ENCODE measurements around the gene AKR1C2. TPM values are rescaled to one million over a fixed set of nuclear protein-coding genes. Genes with fewer than 3 reads are reported as not detected.

AKR1C2 gene
- total RNA-seq, 1 donor from 2014 or later, result 0.41 TPM

- Mint-ChIP-seq H3K27ac (ENCODE audit: unreplicated experiment) (no peak overlapping the region), H3K9me3 (ENCODE audit: unreplicated experiment) (no peaks in the 10 kb centered on the region), H3K27me3 (ENCODE audit: low read depth, unreplicated experiment) (peaks cover 10% of the 10 kb centered on the region), H3K4me3 (ENCODE audit: unreplicated experiment) (no peak overlapping the region), H3K4me1 (ENCODE audit: low read depth, unreplicated experiment) (no peaks in the 10 kb centered on the region), H3K36me3 (ENCODE audit: low read depth, unreplicated experiment) (no peaks in the 10 kb centered on the region)
- peak; percentile 1 for DNase-seq (ENCODE audit: low read depth)
- no peak overlapping the region for H2AFZ ChIP-seq (ENCODE audit: low read depth, low read length)
- H3K9me3 ChIP-seq (ENCODE audit: insufficient read depth, low read depth, low read length), result no peaks in the 10 kb centered on the region
- no peak overlapping the region for H3K27ac ChIP-seq (ENCODE audit: low read depth, low read length)
- H3K79me2 ChIP-seq (ENCODE audit: insufficient read depth, low read length), result no peaks in the 10 kb centered on the region
- no peak overlapping the region for H3K4me2 ChIP-seq (ENCODE audit: low read length)
- no peak overlapping the region for H3K9ac ChIP-seq (ENCODE audit: low read length)
- no peaks in the 10 kb centered on the region for H3K27me3 ChIP-seq (ENCODE audit: insufficient read depth, low read length)
- no peak overlapping the region for H3K4me3 ChIP-seq (ENCODE audit: insufficient read depth, low read depth, low read length)
- no peak for TF ChIP-seq EZH2 (IDR thresholded peaks at IDR 0.05; ENCODE audit: insufficient read depth, low read length)
- TF ChIP-seq CTCF (IDR thresholded peaks at IDR 0.05; ENCODE audit: insufficient read depth, low read depth, low read length), result no peak
- H3K36me3 ChIP-seq (ENCODE audit: insufficient read depth, low read length), result no peaks in the 10 kb centered on the region
- no peaks in the 10 kb centered on the region for H3K4me1 ChIP-seq (ENCODE audit: insufficient read depth, low read length)
- FAIRE-seq, result no peak
- no peaks in the 10 kb centered on the region for H4K20me1 ChIP-seq (ENCODE audit: insufficient read depth, low read length)
Observed at GRCh38 chr10:4982764-4983226, 20.9 kb downstream of the AKR1C2 start.

- H3K4me1 Mint-ChIP-seq (ENCODE audit: low read depth, unreplicated experiment), result no peaks in the 10 kb centered on the region
- DNase-seq (ENCODE audit: low read depth) (peak; percentile 31), FAIRE-seq (no peak)
- Histone ChIP-seq H3K9me3 (ENCODE audit: insufficient read depth, low read depth, low read length) (no peaks in the 10 kb centered on the region), H3K4me3 (ENCODE audit: insufficient read depth, low read depth, low read length) (no peak overlapping the region), H3K79me2 (ENCODE audit: insufficient read depth, low read length) (no peaks in the 10 kb centered on the region), H4K20me1 (ENCODE audit: insufficient read depth, low read length) (no peaks in the 10 kb centered on the region), H3K9ac (ENCODE audit: low read length) (no peak overlapping the region), H3K4me2 (ENCODE audit: low read length) (no peak overlapping the region), H3K4me1 (ENCODE audit: insufficient read depth, low read length) (no peaks in the 10 kb centered on the region), H3K27ac (ENCODE audit: low read depth, low read length) (no peak overlapping the region), H3K27me3 (ENCODE audit: insufficient read depth, low read length) (no peaks in the 10 kb centered on the region), H3K36me3 (ENCODE audit: insufficient read depth, low read length) (no peaks in the 10 kb centered on the region), H2AFZ (ENCODE audit: low read depth, low read length) (no peak overlapping the region)
- no peak for TF ChIP-seq CTCF (IDR thresholded peaks at IDR 0.05; ENCODE audit: insufficient read depth, low read depth, low read length)
- peaks cover 10% of the 10 kb centered on the region for H3K27me3 Mint-ChIP-seq (ENCODE audit: low read depth, unreplicated experiment)
- no peaks in the 10 kb centered on the region for H3K9me3 Mint-ChIP-seq (ENCODE audit: unreplicated experiment)
- no peak overlapping the region for H3K4me3 Mint-ChIP-seq (ENCODE audit: unreplicated experiment)
- no peaks in the 10 kb centered on the region for H3K36me3 Mint-ChIP-seq (ENCODE audit: low read depth, unreplicated experiment)
- H3K27ac Mint-ChIP-seq (ENCODE audit: unreplicated experiment), result no peak overlapping the region
Observed at GRCh38 chr10:4981722-4982471, 21.8 kb downstream of the AKR1C2 start.

GRCh38 chr10:4980793-4981192 lies 22.9 kb downstream of the AKR1C2 start:
- no peaks in the 10 kb centered on the region for H3K27me3 ChIP-seq (ENCODE audit: insufficient read depth, low read length)
- no peaks in the 10 kb centered on the region for H3K36me3 Mint-ChIP-seq (ENCODE audit: low read depth, unreplicated experiment)
- H3K4me1 ChIP-seq (ENCODE audit: insufficient read depth, low read length), result no peaks in the 10 kb centered on the region
- H3K4me3 ChIP-seq (ENCODE audit: insufficient read depth, low read depth, low read length), result no peak overlapping the region
- H3K79me2 ChIP-seq (ENCODE audit: insufficient read depth, low read length), result no peaks in the 10 kb centered on the region
- H3K4me1 Mint-ChIP-seq (ENCODE audit: low read depth, unreplicated experiment), result no peaks in the 10 kb centered on the region
- no peak overlapping the region for H3K9ac ChIP-seq (ENCODE audit: low read length)
- no peak overlapping the region for H3K27ac ChIP-seq (ENCODE audit: low read depth, low read length)
- no peaks in the 10 kb centered on the region for H3K9me3 Mint-ChIP-seq (ENCODE audit: unreplicated experiment)
- FAIRE-seq (no peak), DNase-seq (ENCODE audit: low read depth) (no peak)
- H3K4me3 Mint-ChIP-seq (ENCODE audit: unreplicated experiment), result no peak overlapping the region
- TF ChIP-seq CTCF (IDR thresholded peaks at IDR 0.05; ENCODE audit: insufficient read depth, low read depth, low read length), result no peak
- TF ChIP-seq EZH2 (IDR thresholded peaks at IDR 0.05; ENCODE audit: insufficient read depth, low read length), result no peak
- H2AFZ ChIP-seq (ENCODE audit: low read depth, low read length), result no peak overlapping the region
- H3K9me3 ChIP-seq (ENCODE audit: insufficient read depth, low read depth, low read length), result no peaks in the 10 kb centered on the region
- H3K27me3 Mint-ChIP-seq (ENCODE audit: low read depth, unreplicated experiment), result peaks cover 10% of the 10 kb centered on the region
- no peak overlapping the region for H3K27ac Mint-ChIP-seq (ENCODE audit: unreplicated experiment)
- no peaks in the 10 kb centered on the region for H3K36me3 ChIP-seq (ENCODE audit: insufficient read depth, low read length)
- no peaks in the 10 kb centered on the region for H4K20me1 ChIP-seq (ENCODE audit: insufficient read depth, low read length)
- H3K4me2 ChIP-seq (ENCODE audit: low read length), result no peak overlapping the region
